Ovary (tissue), 9 donors: Measurements from ENCODE around the gene PARD3B. TPM values are rescaled to one million over a fixed set of nuclear protein-coding genes. Genes with fewer than 3 reads are reported as not detected.

Experiments used
- DNase-seq, 5 donors: peaks; one replicate each; pipeline ENCODE4 v3.0.0-alpha.2; 2019 to 2020
- H3K27ac ChIP-seq, 2 donors: fragments of 200-600 bp; one replicate each; pipeline versions ENCODE4 v1.5.1 to v1.8.0; 2019 to 2022
- H3K27me3 ChIP-seq: fragments of 200-600 bp; one replicate; pipeline ENCODE4 v1.8.0; 2022
- H3K36me3 ChIP-seq: fragments of 200-600 bp; sonication (generic); one replicate; pipeline ENCODE4 v1.5.1; 2019
- H3K4me1 ChIP-seq: one replicate; pipeline ENCODE4 v1.8.1; 2013; ENCODE audit warnings: mild to moderate bottlenecking, moderate library complexity; ENCODE audit not compliant: insufficient read depth
- H3K4me3 ChIP-seq: fragments of 200-600 bp; sonication (generic); one replicate; pipeline ENCODE4 v1.5.1; 2017
- H3K9me3 ChIP-seq, 2 donors: fragments of 200-600 bp in 1 of 2; sonication (generic) in 1 of 2; one replicate each; pipeline versions ENCODE4 v1.5.1 to v1.8.1; 2013 to 2019; ENCODE audit warnings: mild to moderate bottlenecking in 1 of 2, moderate library complexity in 1 of 2
- CTCF ChIP-seq, 3 donors: fragments of 450-650 bp in 2 of 3; fragments of 200-600 bp in 1 of 3; IDR thresholded peaks; one replicate each; pipeline versions ENCODE4 v1.5.1 to v1.8.0; 2016 to 2022; ENCODE audit warnings: antibody characterized with exemption in 3 of 3, mild to moderate bottlenecking in 1 of 3
- EP300 ChIP-seq: sonication (generic); formaldehyde crosslinking; IDR thresholded peaks from one replicate; pipeline ENCODE4 v1.6.1; 2017; ENCODE audit warnings: antibody characterized with exemption
- POLR2A ChIP-seq: fragments of 450-650 bp; IDR thresholded peaks from one replicate; pipeline ENCODE4 v1.6.1; 2017; ENCODE audit warnings: antibody characterized with exemption, mild to moderate bottlenecking, moderate library complexity
- WGBS, 3 donors: extraction: QIAGEN DNeasy Blood & Tissue Kit in 1 of 3; methylation state at CpG; one replicate each; pipeline versions ENCODE4 v1.1.5 to v1.1.7; 2013 to 2017; 5-methylcytosine and 5-hydroxymethylcytosine counted together
- intact Hi-C, 4 donors: fragments of 100-400 bp; cut with DNase I; formaldehyde crosslinking; loops; one replicate each; pipeline versions ENCODE4 v1.11.0 to v1.15.1; 2022 to 2023
- polyA plus RNA-seq, 2 donors: library from polyadenylated mRNA; stranded (reverse); fragments of 200-250 nt in 1 of 2; fragments of 350-450 nt in 1 of 2; fragmentation: Illumina TruSeq in 1 of 2; extraction: RNeasy Lipid Tissue Mini Kit (QIAGEN cat#74804) in 1 of 2; gene quantifications; one replicate each; pipeline ENCODE4 v1.2.3, GENCODE V29; 2013 to 2014
- total RNA-seq, 7 donors: library from RNA; depleted of rRNA in 2 of 7; stranded (reverse); fragments of >200 nt in 2 of 7; fragmentation: NEBNext Ultra II Directional in 3 of 7; extraction: Animal tissue kit (Norgen Biotek cat#: 25700) in 3 of 7; gene quantifications; one replicate each; pipeline versions ENCODE4 v1.1.0 to v1.2.4, GENCODE V29; 2016 to 2023
- donor health status: DM: no; HTN: no; CAD: no; lungs with moderate emphysema.
- donor health status: DM: no; HTN: no; CAD: no.
- donor health status: Bipolar disorder and iron deficiency.
- donor health status: DM: yes; HTN: yes; CAD: no.
- donor health status: DM: no; HTN: no; CAD: no.
- donor health status: DM: yes; HTN: yes; CAD: no.

Gene PARD3B
- total and polyA plus RNA-seq, 9 donors, result 8.2 to 46.6 (median 28.7) TPM

GRCh38 chr2:204720874-204721273, 175.6 kb downstream of the PARD3B start:
- Histone ChIP-seq H3K27me3 (no peaks in the 10 kb centered on the region), H3K27ac (no peak overlapping the region), H3K4me3 (no peak overlapping the region), H3K4me1 (peaks cover 1% of the 10 kb centered on the region), H3K36me3 (no peaks in the 10 kb centered on the region), H3K9me3 (no peaks in the 10 kb centered on the region)
- intact Hi-C loops, result no loop called here
- TF ChIP-seq EP300, result no peak
- no peak for TF ChIP-seq POLR2A
- TF ChIP-seq CTCF (IDR thresholded peaks at IDR 0.05), result no peak
- no peak for DNase-seq
- 97 to 99% (median 97%) methylated on average over 2 of the region's 2 CpGs for WGBS, 3 donors

GRCh38 chr2:204722207-204722606, 176.9 kb downstream of the PARD3B start:
- Histone ChIP-seq H3K36me3 (no peaks in the 10 kb centered on the region), H3K9me3 (no peaks in the 10 kb centered on the region), H3K27ac (no peak overlapping the region), H3K4me1 (peaks cover 1% of the 10 kb centered on the region), H3K27me3 (no peaks in the 10 kb centered on the region), H3K4me3 (no peak overlapping the region)
- TF ChIP-seq CTCF (IDR thresholded peaks at IDR 0.05) (no peak), POLR2A (no peak), EP300 (no peak)
- DNase-seq, result no peak
- WGBS, 3 donors, result 94 to 97% (median 97%) methylated on average over 3 of the region's 3 CpGs
- intact Hi-C loops, result no loop called here

- WGBS, 3 donors, result 90 to 95% (median 93%) methylated on average over 2 of the region's 2 CpGs
- no peak for DNase-seq
- Histone ChIP-seq H3K4me1 (peaks cover 1% of the 10 kb centered on the region), H3K9me3 (no peaks in the 10 kb centered on the region), H3K4me3 (no peak overlapping the region), H3K27me3 (no peaks in the 10 kb centered on the region), H3K36me3 (no peaks in the 10 kb centered on the region), H3K27ac (no peak overlapping the region)
- intact Hi-C loops, result no loop called here
- no peak for TF ChIP-seq POLR2A
- TF ChIP-seq CTCF (IDR thresholded peaks at IDR 0.05), result no peak
- no peak for TF ChIP-seq EP300
Measured at GRCh38 chr2:204722691-204723090, 177.4 kb downstream of the PARD3B start.

- Histone ChIP-seq H3K36me3 (no peaks in the 10 kb centered on the region), H3K4me1 (peaks cover 4% of the 10 kb centered on the region), H3K27ac (no peak overlapping the region), H3K4me3 (no peak overlapping the region), H3K9me3 (no peaks in the 10 kb centered on the region), H3K27me3 (no peaks in the 10 kb centered on the region)
- WGBS, 3 donors, result 96 to 99% (median 98%) methylated on average over 3 of the region's 3 CpGs
- intact Hi-C loops, result no loop called here
- TF ChIP-seq POLR2A (no peak), CTCF (IDR thresholded peaks at IDR 0.05) (no peak), EP300 (no peak)
- DNase-seq, result no peak
Measured at GRCh38 chr2:204725693-204726360, 180.6 kb downstream of the PARD3B start.
